ENCODE results near the gene ALOXE3.
"Not testable (repeated sequence)": the region's sequence is repeated elsewhere in the genome, so short reads cannot be mapped to it uniquely, and the experiment has no call there.

Gene ALOXE3

GRCh38 chr17:8061851-8062250 is 56.5 kb downstream of the ALOXE3 start:
- peaks cover 53% of the 10 kb centered on the region for H3K27me3 Mint-ChIP-seq
- ATAC-seq (replicated peaks; ENCODE audit: extremely low read depth, poor library complexity, severe bottlenecking); H3K4me1 Mint-ChIP-seq; H3K27ac Mint-ChIP-seq (ENCODE audit: low read depth); H3K4me3 Mint-ChIP-seq; H3K36me3 Mint-ChIP-seq (ENCODE audit: insufficient read depth); H3K9me3 Mint-ChIP-seq; DNase-seq (ENCODE audit: low spot score in 2 of 2): not testable (repeated sequence)

- H3K36me3 Mint-ChIP-seq (ENCODE audit: insufficient read depth): peaks cover 1% of the 10 kb centered on the region
- DNase-seq (ENCODE audit: low spot score in 2 of 2) (peak in 1 of 2 donors; percentile 58), ATAC-seq (replicated peaks; ENCODE audit: extremely low read depth, poor library complexity, severe bottlenecking) (no peak)
- no peaks in the 10 kb centered on the region for H3K9me3 Mint-ChIP-seq
- H3K27me3 Mint-ChIP-seq: peaks cover 53% of the 10 kb centered on the region
- H3K27ac Mint-ChIP-seq (ENCODE audit: low read depth): no peak overlapping the region
- no peak overlapping the region for H3K4me3 Mint-ChIP-seq
- peaks cover 12% of the 10 kb centered on the region for H3K4me1 Mint-ChIP-seq
Observed at GRCh38 chr17:8060274-8060673, 58.0 kb downstream of the ALOXE3 start.

- Mint-ChIP-seq H3K4me3 (no peak overlapping the region), H3K36me3 (ENCODE audit: insufficient read depth) (peaks cover 1% of the 10 kb centered on the region), H3K9me3 (no peaks in the 10 kb centered on the region), H3K27me3 (peaks cover 53% of the 10 kb centered on the region), H3K4me1 (peaks cover 12% of the 10 kb centered on the region), H3K27ac (ENCODE audit: low read depth) (no peak overlapping the region)
- ATAC-seq (replicated peaks; ENCODE audit: extremely low read depth, poor library complexity, severe bottlenecking) (no peak), DNase-seq (ENCODE audit: low spot score in 2 of 2) (no peak)
Observed at GRCh38 chr17:8059131-8059530, 59.2 kb downstream of the ALOXE3 start.

- ATAC-seq (replicated peaks; ENCODE audit: extremely low read depth, poor library complexity, severe bottlenecking) (peak; percentile 85), DNase-seq (ENCODE audit: low spot score in 2 of 2) (peak in 1 of 2 donors; percentile 60)
- Mint-ChIP-seq H3K27ac (ENCODE audit: low read depth) (no peak overlapping the region), H3K27me3 (peaks cover 43% of the 10 kb centered on the region), H3K9me3 (no peaks in the 10 kb centered on the region), H3K4me3 (no peak overlapping the region), H3K4me1 (peaks cover 6% of the 10 kb centered on the region), H3K36me3 (ENCODE audit: insufficient read depth) (peaks cover 1% of the 10 kb centered on the region)
Observed at GRCh38 chr17:8057691-8058114, 60.6 kb downstream of the ALOXE3 start.

- Mint-ChIP-seq H3K4me3 (no peak overlapping the region), H3K9me3 (no peaks in the 10 kb centered on the region), H3K4me1 (peaks cover 6% of the 10 kb centered on the region), H3K27me3 (peaks cover 37% of the 10 kb centered on the region), H3K27ac (ENCODE audit: low read depth) (no peak overlapping the region), H3K36me3 (ENCODE audit: insufficient read depth) (peaks cover 1% of the 10 kb centered on the region)
- DNase-seq (ENCODE audit: low spot score in 2 of 2) (no peak), ATAC-seq (replicated peaks; ENCODE audit: extremely low read depth, poor library complexity, severe bottlenecking) (no peak)
Observed at GRCh38 chr17:8056976-8057625, 61.2 kb downstream of the ALOXE3 start.

- peaks cover 30% of the 10 kb centered on the region for H3K27me3 Mint-ChIP-seq
- H3K27ac Mint-ChIP-seq (ENCODE audit: low read depth): no peak overlapping the region
- H3K36me3 Mint-ChIP-seq (ENCODE audit: insufficient read depth): no peaks in the 10 kb centered on the region
- H3K4me1 Mint-ChIP-seq: peaks cover 6% of the 10 kb centered on the region
- H3K4me3 Mint-ChIP-seq: no peak overlapping the region
- no peaks in the 10 kb centered on the region for H3K9me3 Mint-ChIP-seq
- DNase-seq (ENCODE audit: low spot score in 2 of 2) (no peak), ATAC-seq (replicated peaks; ENCODE audit: extremely low read depth, poor library complexity, severe bottlenecking) (peak; percentile 34)
Observed at GRCh38 chr17:8056232-8056975, 61.9 kb downstream of the ALOXE3 start.

- no peak overlapping the region for H3K4me3 Mint-ChIP-seq
- no peak overlapping the region for H3K27ac Mint-ChIP-seq (ENCODE audit: low read depth)
- peaks cover 6% of the 10 kb centered on the region for H3K4me1 Mint-ChIP-seq
Observed at GRCh38 chr17:8055851-8056231, 62.5 kb downstream of the ALOXE3 start.

GRCh38 chr17:8053600-8053999 is 64.7 kb downstream of the ALOXE3 start:
- DNase-seq (ENCODE audit: low spot score in 2 of 2) (no peak), ATAC-seq (replicated peaks; ENCODE audit: extremely low read depth, poor library complexity, severe bottlenecking) (no peak)
- Mint-ChIP-seq H3K27ac (ENCODE audit: low read depth) (no peak overlapping the region), H3K9me3 (no peaks in the 10 kb centered on the region), H3K36me3 (ENCODE audit: insufficient read depth) (no peaks in the 10 kb centered on the region), H3K27me3 (peaks cover 2% of the 10 kb centered on the region), H3K4me1 (peaks cover 6% of the 10 kb centered on the region), H3K4me3 (no peak overlapping the region)

More at GRCh38 chr17:8055851-8056231, 62.5 kb downstream of the ALOXE3 start:
- no peaks in the 10 kb centered on the region for H3K36me3 Mint-ChIP-seq (ENCODE audit: insufficient read depth)
- H3K9me3 Mint-ChIP-seq: no peaks in the 10 kb centered on the region
- peaks cover 25% of the 10 kb centered on the region for H3K27me3 Mint-ChIP-seq
- DNase-seq (ENCODE audit: low spot score in 2 of 2): no peak
- no peak for ATAC-seq (replicated peaks; ENCODE audit: extremely low read depth, poor library complexity, severe bottlenecking)

GRCh38 chr17:8052256-8053252 is 65.8 kb downstream of the ALOXE3 start:
- H3K4me1 Mint-ChIP-seq: peaks cover 6% of the 10 kb centered on the region
- no peaks in the 10 kb centered on the region for H3K9me3 Mint-ChIP-seq
- no peak overlapping the region for H3K4me3 Mint-ChIP-seq
- H3K36me3 Mint-ChIP-seq (ENCODE audit: insufficient read depth): no peaks in the 10 kb centered on the region
- no peak for ATAC-seq (replicated peaks; ENCODE audit: extremely low read depth, poor library complexity, severe bottlenecking)
- no peaks in the 10 kb centered on the region for H3K27me3 Mint-ChIP-seq
- no peak for DNase-seq (ENCODE audit: low spot score in 2 of 2)
- H3K27ac Mint-ChIP-seq (ENCODE audit: low read depth): no peak overlapping the region

- H3K4me3 Mint-ChIP-seq: no peak overlapping the region
- H3K4me1 Mint-ChIP-seq: peaks cover 5% of the 10 kb centered on the region
- DNase-seq (ENCODE audit: low spot score in 2 of 2) (no peak), ATAC-seq (replicated peaks; ENCODE audit: extremely low read depth, poor library complexity, severe bottlenecking) (no peak)
- H3K27ac Mint-ChIP-seq (ENCODE audit: low read depth): no peak overlapping the region
- H3K9me3 Mint-ChIP-seq: no peaks in the 10 kb centered on the region
- peaks cover 5% of the 10 kb centered on the region for H3K27me3 Mint-ChIP-seq
- no peaks in the 10 kb centered on the region for H3K36me3 Mint-ChIP-seq (ENCODE audit: insufficient read depth)
Observed at GRCh38 chr17:8051831-8052230, 66.5 kb downstream of the ALOXE3 start.

GRCh38 chr17:8048736-8049135 is 69.6 kb downstream of the ALOXE3 start:
- H3K4me1 Mint-ChIP-seq: no peaks in the 10 kb centered on the region

GRCh38 chr17:8048236-8048635 is 70.1 kb downstream of the ALOXE3 start:
- Mint-ChIP-seq H3K9me3 (no peaks in the 10 kb centered on the region), H3K4me1 (no peaks in the 10 kb centered on the region), H3K4me3 (no peak overlapping the region), H3K27ac (ENCODE audit: low read depth) (no peak overlapping the region), H3K27me3 (peaks cover 29% of the 10 kb centered on the region), H3K36me3 (ENCODE audit: insufficient read depth) (no peaks in the 10 kb centered on the region)
- ATAC-seq (replicated peaks; ENCODE audit: extremely low read depth, poor library complexity, severe bottlenecking): no peak
- DNase-seq (ENCODE audit: low spot score in 2 of 2): no peak

More at GRCh38 chr17:8048736-8049135, 69.6 kb downstream of the ALOXE3 start:
- Mint-ChIP-seq H3K27ac (ENCODE audit: low read depth) (no peak overlapping the region), H3K9me3 (no peaks in the 10 kb centered on the region), H3K4me3 (no peak overlapping the region), H3K36me3 (ENCODE audit: insufficient read depth) (no peaks in the 10 kb centered on the region), H3K27me3 (peaks cover 24% of the 10 kb centered on the region)
- DNase-seq (ENCODE audit: low spot score in 2 of 2) (no peak), ATAC-seq (replicated peaks; ENCODE audit: extremely low read depth, poor library complexity, severe bottlenecking) (no peak)

Measured in central memory CD8-positive, alpha-beta T cell (primary cell).